DMS79 treated with DMSO at 0.1 percent for 48 hours (cell line): ENCODE data around the gene OPCML.

Experiments
- DNase-seq: peaks from one replicate; lab custom pipeline; 2025; lab: John Stamatoyannopoulos, UW

OPCML gene

GRCh38 chr11:132790971-132791370 is 741.3 kb downstream of the OPCML start:
- DNase-seq, result no peak

GRCh38 chr11:132790466-132790865 is 741.8 kb downstream of the OPCML start:
- DNase-seq, result no peak

GRCh38 chr11:132788816-132789325 is 743.4 kb downstream of the OPCML start:
- no peak for DNase-seq

GRCh38 chr11:132785878-132786277 is 746.4 kb downstream of the OPCML start:
- DNase-seq, result no peak

- DNase-seq, result no peak
Measured at GRCh38 chr11:132784441-132784840, 747.9 kb downstream of the OPCML start.

- DNase-seq, result no peak
Measured at GRCh38 chr11:132782102-132782501, 750.2 kb downstream of the OPCML start.

- DNase-seq, result no peak
Measured at GRCh38 chr11:132780046-132780445, 752.3 kb downstream of the OPCML start.

GRCh38 chr11:132779497-132779896 is 752.8 kb downstream of the OPCML start:
- no peak for DNase-seq

- DNase-seq, result no peak
Measured at GRCh38 chr11:132777067-132777975, 755.0 kb downstream of the OPCML start.

GRCh38 chr11:132773751-132774150 is 758.5 kb downstream of the OPCML start:
- DNase-seq, result no peak

GRCh38 chr11:132772703-132773545 is 759.4 kb downstream of the OPCML start:
- DNase-seq, result no peak

- no peak for DNase-seq
Measured at GRCh38 chr11:132771746-132772145, 760.6 kb downstream of the OPCML start.

GRCh38 chr11:132770829-132771530 is 761.3 kb downstream of the OPCML start:
- DNase-seq, result no peak

GRCh38 chr11:132763503-132763902 is 768.8 kb downstream of the OPCML start:
- no peak for DNase-seq

GRCh38 chr11:132755934-132756333 is 776.4 kb downstream of the OPCML start:
- no peak for DNase-seq

GRCh38 chr11:132751516-132752250 is 780.6 kb downstream of the OPCML start:
- DNase-seq, result no peak

- DNase-seq, result no peak
Measured at GRCh38 chr11:132746305-132746704, 786.0 kb downstream of the OPCML start.

GRCh38 chr11:132745306-132745705 is 787.0 kb downstream of the OPCML start:
- DNase-seq, result no peak

GRCh38 chr11:132744771-132745170 is 787.5 kb downstream of the OPCML start:
- no peak for DNase-seq

- no peak for DNase-seq
Measured at GRCh38 chr11:132743601-132744000, 788.7 kb downstream of the OPCML start.

- no peak for DNase-seq
Measured at GRCh38 chr11:132742929-132743328, 789.4 kb downstream of the OPCML start.
